B cell (primary cell): ENCODE measurements around the gene SAP30L.

Source experiments
- EZH2 ChIP-seq: IDR thresholded peaks from 2 replicates; pipeline ENCODE4 v1.6.1; 2012; ENCODE audit warnings: borderline replicate concordance, low read depth, mild to moderate bottlenecking, moderate library complexity, low read length; ENCODE audit not compliant: insufficient read depth, poor library complexity, severe bottlenecking
- TF ChIP-seq, protein P1 (sequence below): fragments of 200-600 bp; IDR thresholded peaks from one replicate; pipeline ENCODE4 v1.8.0; 2022; ENCODE audit warnings: antibody characterized with exemption, mild to moderate bottlenecking

DNA sequence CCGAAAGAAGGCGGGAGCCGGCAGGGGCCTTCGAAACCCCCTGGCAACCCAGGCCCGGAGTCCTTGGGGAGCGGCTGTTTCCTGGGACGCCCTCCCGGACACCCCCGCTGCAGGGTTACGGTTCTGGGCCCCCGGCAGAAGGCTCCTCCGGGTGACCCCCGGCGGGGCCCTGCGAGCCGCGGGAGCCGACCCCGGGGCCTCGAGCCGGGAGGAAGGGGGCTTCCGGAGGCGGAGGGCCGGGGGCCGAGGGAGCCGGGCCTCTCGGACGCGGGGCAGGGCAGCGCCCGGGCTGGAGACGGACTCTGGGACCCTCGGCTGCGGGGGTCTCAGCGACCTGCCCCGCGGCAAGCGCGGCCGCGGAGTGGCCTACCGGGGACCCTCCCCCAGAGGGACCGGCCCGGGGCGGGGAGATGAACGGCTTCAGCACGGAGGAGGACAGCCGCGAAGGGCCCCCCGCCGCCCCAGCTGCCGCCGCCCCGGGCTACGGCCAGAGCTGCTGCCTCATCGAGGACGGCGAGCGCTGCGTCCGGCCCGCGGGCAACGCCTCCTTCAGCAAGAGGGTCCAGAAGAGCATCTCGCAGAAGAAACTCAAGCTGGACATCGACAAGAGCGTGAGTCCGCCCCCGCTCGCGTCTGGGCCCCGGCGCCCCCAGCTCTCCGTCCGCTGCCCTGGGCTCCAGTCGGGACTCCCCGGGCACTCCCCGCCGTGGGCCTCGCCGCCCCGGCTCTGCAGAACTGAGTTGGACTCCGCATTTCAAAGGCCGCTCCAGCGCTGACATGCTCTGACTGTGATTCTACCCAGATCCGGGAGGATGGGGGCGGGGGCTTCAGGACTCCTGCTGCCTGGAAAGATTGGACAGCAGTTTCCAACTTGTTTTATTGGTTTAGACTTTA, 645 bp downstream of the SAP30L start:
- TF ChIP-seq, protein P1, sequence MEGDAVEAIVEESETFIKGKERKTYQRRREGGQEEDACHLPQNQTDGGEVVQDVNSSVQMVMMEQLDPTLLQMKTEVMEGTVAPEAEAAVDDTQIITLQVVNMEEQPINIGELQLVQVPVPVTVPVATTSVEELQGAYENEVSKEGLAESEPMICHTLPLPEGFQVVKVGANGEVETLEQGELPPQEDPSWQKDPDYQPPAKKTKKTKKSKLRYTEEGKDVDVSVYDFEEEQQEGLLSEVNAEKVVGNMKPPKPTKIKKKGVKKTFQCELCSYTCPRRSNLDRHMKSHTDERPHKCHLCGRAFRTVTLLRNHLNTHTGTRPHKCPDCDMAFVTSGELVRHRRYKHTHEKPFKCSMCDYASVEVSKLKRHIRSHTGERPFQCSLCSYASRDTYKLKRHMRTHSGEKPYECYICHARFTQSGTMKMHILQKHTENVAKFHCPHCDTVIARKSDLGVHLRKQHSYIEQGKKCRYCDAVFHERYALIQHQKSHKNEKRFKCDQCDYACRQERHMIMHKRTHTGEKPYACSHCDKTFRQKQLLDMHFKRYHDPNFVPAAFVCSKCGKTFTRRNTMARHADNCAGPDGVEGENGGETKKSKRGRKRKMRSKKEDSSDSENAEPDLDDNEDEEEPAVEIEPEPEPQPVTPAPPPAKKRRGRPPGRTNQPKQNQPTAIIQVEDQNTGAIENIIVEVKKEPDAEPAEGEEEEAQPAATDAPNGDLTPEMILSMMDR: no peak
- TF ChIP-seq EZH2: no peak
